Measurements from ENCODE around the gene YWHAG.

DNA sequence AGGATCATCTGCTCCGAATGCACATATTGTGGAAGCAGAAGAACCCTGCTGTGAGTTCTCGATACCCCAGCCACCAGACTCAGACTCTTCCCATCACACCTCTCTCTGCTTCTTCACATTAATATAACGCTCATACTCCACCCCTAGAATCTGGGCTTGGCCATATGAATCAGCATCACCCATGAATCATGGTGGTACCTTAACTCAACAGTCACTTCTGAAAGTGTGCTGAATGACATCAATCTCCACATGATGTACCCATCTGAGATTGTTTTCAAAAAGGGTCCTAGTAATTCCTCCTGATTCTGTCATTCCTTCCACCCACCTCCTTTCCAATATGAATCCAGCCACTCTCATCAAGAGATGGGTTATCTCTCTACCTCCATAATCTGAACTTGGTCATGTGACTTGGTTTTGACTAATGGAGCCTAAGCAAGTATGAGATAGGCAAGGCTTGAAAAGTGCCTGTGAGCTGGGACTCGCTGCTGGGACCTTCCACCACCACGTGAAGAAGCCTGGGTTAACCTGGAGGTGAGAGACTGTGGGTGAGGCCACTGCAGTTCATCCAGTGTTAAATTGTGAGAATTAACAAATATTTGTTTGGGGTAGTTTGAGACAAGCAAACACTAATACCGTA lies 15.4 kb downstream of the YWHAG start:
- TF ChIP-seq, protein P1, sequence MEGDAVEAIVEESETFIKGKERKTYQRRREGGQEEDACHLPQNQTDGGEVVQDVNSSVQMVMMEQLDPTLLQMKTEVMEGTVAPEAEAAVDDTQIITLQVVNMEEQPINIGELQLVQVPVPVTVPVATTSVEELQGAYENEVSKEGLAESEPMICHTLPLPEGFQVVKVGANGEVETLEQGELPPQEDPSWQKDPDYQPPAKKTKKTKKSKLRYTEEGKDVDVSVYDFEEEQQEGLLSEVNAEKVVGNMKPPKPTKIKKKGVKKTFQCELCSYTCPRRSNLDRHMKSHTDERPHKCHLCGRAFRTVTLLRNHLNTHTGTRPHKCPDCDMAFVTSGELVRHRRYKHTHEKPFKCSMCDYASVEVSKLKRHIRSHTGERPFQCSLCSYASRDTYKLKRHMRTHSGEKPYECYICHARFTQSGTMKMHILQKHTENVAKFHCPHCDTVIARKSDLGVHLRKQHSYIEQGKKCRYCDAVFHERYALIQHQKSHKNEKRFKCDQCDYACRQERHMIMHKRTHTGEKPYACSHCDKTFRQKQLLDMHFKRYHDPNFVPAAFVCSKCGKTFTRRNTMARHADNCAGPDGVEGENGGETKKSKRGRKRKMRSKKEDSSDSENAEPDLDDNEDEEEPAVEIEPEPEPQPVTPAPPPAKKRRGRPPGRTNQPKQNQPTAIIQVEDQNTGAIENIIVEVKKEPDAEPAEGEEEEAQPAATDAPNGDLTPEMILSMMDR (IDR thresholded peaks at IDR 0.05; ENCODE audit: low read depth, low read length, poor library complexity, severe bottlenecking): no peak
- TF ChIP-seq EZH2phosphoT487 (IDR thresholded peaks at IDR 0.05; ENCODE audit: borderline replicate concordance, low read length): no peak

Data from DOHH2 (cell line).